ENCODE data around the gene AMDHD2.
A peak's percentile ranks its signal among the peaks of the same experiment; 100 is the strongest.
"Not testable (repeated sequence)": the region's sequence is repeated elsewhere in the genome, so short reads cannot be mapped to it uniquely, and the experiment has no call there.

Gene AMDHD2, protein sequence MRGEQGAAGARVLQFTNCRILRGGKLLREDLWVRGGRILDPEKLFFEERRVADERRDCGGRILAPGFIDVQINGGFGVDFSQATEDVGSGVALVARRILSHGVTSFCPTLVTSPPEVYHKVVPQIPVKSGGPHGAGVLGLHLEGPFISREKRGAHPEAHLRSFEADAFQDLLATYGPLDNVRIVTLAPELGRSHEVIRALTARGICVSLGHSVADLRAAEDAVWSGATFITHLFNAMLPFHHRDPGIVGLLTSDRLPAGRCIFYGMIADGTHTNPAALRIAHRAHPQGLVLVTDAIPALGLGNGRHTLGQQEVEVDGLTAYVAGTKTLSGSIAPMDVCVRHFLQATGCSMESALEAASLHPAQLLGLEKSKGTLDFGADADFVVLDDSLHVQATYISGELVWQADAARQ

DNA sequence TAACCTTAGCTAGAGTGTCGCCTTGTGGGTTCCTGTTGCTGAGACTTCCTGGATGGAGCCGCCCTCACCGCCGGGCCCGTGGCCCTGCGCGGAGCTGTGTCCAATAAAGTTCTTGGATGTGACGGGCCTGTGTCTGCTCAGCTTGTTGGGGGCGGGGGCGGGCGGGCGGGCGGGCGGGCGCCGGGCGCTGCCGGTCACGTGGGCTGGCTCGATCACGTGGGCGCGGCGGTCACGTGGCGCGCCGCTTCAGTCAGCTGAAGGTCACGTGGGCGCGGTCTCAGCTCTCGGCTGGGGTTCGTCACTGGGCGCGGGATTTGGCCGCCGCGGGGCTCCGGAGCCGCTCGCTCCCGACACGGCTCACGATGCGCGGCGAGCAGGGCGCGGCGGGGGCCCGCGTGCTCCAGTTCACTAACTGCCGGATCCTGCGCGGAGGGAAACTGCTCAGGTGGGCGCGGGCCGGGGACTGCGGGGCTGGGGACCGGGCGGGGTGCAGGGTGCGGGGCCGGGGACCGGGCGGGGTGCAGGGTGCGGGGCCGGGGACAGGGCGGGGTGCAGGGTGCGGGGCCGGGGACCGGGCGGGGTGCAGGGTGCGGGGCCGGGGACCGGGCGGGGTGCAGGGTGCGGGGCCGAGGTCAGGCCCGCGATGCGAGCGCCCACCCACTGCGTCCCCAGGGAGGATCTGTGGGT, at the start of gene AMDHD2:
TSS of gene AMDHD2 (plus strand) at position 275 of the 687 bp plus-strand sequence. CDS start at position 363, 88 bp downstream.
- DNase-seq (ENCODE audit: low read depth, low spot score): peak; percentile 51
- peak within 1 kb of the TSS; percentile 55 for H3K27ac ChIP-seq

DNA sequence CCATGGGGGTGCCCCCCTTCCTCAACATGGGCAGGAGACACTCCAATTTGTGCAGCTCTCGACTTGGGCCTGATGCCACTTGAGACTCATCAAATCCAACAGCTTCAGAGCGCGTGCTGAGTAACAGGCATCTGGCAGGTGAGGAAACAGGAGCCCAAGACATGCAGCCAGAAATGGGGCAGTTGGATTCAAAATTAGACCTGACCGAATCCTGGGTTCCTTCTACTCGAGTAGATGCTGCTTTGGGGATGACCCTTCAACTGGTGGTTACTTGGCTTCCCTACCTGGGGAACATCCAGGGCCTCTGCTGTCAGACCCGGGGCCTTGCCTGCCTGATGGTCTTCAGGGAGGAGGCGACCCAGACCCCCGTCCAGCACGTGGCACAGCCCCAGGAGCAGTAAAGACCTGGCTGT, 49.6 kb upstream of the AMDHD2 start:
- H3K27ac ChIP-seq: no peak overlapping the region
- no peak for DNase-seq (ENCODE audit: low read depth, low spot score)

DNA sequence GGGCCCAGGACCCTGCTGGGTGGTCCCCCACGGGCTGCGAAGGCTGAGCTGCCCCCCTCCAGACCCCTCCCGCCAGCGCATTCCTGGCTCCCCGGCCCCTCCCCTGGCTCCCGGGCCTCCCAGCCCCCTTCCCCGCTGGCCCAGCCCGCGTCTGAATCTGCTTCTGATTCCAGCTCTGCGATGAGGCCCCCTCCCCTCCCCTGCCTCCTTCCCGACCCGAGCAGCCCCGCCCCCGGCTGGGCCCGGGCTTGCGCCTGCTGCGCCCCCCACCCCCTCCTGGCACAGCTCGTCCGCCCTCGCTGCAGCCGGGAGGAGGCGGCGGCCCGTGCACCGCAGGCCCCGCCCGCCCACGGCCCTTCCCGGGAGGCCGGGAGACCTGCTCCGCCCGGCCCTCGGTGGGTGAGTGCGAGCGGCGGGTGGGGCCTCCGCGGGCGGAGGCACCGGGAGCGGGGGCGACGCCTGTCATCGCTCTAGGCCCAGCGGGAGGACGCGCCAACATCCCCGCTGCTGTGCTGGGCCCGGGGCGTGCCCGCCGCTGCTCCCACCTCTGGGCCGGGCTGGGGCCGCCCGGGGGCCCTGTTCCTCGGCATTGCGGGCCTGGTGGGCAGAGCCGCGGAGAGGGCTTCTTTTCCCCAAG, 49.0 kb upstream of the AMDHD2 start, which contains the start of gene NTN3:
TSS of gene NTN3 (plus strand) at position 282 of the 637 bp plus-strand sequence. CDS start 405 bp downstream, outside the sequence.
- H3K27ac ChIP-seq: no peak within 1 kb of the TSS
- no peak for DNase-seq (ENCODE audit: low read depth, low spot score)

GRCh38 chr16:2471653-2472487, 48.3 kb upstream of the AMDHD2 start:
- no peak overlapping the region for H3K27ac ChIP-seq

GRCh38 chr16:2472488-2472864, 47.7 kb upstream of the AMDHD2 start:
- DNase-seq (ENCODE audit: low read depth, low spot score): no peak
- no peak overlapping the region for H3K27ac ChIP-seq

More at GRCh38 chr16:2471653-2472487, 48.3 kb upstream of the AMDHD2 start:
- DNase-seq (ENCODE audit: low read depth, low spot score): no peak

DNA sequence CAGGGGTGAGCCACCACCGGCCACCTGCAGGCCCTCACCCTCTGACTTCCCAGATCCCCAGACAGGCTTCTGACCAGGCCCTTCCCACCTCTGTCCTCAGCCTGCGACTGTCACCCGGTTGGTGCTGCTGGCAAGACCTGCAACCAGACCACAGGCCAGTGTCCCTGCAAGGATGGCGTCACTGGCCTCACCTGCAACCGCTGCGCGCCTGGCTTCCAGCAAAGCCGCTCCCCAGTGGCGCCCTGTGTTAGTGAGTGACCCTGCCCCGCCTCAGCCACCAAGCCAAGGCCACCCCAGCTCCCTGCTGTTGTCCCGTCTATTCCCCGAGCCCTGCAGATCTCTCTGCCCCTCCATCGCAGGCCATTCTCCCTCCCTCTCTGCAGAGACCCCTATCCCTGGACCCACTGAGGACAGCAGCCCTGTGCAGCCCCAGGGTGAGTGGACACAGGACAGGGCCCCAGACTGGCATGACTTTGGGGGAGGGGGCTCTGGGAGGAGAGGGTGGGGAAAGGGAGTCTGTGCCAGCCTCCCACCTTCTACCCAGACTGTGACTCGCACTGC, 47.2 kb upstream of the AMDHD2 start:
- no peak for DNase-seq (ENCODE audit: low read depth, low spot score)

DNA sequence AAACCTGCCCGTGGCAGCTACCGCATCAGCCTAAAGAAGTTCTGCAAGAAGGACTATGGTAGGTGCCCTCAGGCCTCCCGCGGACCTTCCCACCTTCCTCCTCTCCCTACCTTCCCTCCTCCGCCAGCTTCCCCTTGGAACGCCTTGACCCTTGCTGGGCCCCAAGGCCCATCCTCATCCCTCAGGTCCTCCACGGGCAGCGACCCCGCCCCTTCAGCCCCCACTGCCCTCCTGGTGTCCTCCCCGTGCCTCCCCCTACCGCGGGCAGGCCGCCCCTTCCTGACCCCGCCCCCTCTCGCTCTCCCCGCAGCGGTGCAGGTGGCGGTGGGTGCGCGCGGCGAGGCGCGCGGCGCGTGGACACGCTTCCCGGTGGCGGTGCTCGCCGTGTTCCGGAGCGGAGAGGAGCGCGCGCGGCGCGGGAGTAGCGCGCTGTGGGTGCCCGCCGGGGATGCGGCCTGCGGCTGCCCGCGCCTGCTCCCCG, 46.7 kb upstream of the AMDHD2 start:
- no peak overlapping the region for H3K27ac ChIP-seq
- no peak for DNase-seq (ENCODE audit: low read depth, low spot score)

More for the DNA sequence above, 47.2 kb upstream of the AMDHD2 start:
- H3K27ac ChIP-seq: no peak overlapping the region

- DNase-seq (ENCODE audit: low read depth, low spot score): no peak
- peak overlapping the region; percentile 45 for H3K27ac ChIP-seq
Observed at GRCh38 chr16:2473999-2474876, 45.9 kb upstream of the AMDHD2 start.

DNA sequence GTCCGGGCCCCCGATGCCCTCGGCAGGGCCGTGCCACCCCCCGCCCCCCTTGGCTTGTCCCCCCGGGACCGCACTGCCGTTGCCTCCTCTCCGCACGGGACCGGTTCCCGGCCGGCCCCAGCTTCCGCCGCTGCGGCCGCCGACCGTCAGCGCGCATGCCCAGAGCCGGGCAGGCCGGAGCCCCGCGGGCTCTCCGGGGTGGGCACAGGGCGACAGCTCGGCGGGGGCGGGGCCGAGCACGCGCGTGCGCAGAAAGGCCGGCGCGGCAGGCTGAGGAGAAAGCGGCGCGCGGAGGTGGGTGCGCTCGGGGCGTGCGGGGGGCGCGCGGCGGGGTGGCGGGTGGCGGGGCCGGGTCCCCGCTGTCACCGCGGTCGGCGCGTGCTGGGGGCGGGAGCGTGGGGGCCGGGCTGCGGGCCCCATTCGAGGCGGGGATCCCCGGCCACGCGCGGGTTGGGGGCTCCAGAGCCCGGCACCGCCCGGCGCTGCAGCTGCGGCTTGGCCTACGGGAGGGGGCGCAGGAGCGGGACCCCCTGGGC, 45.2 kb upstream of the AMDHD2 start, which contains the start of gene TBC1D24:
TSS of gene TBC1D24 (plus strand) at position 251 of the 536 bp plus-strand sequence. CDS start 21,022 bp downstream, outside the sequence.
- peak within 1 kb of the TSS; percentile 45 for H3K27ac ChIP-seq
- DNase-seq (ENCODE audit: low read depth, low spot score): no peak

GRCh38 chr16:2475413-2476344, 44.5 kb upstream of the AMDHD2 start:
- no peak overlapping the region for H3K27ac ChIP-seq
- DNase-seq (ENCODE audit: low read depth, low spot score): no peak

- no peak overlapping the region for H3K27ac ChIP-seq
- DNase-seq (ENCODE audit: low read depth, low spot score): no peak
Observed at GRCh38 chr16:2476345-2476720, 43.8 kb upstream of the AMDHD2 start.

DNA sequence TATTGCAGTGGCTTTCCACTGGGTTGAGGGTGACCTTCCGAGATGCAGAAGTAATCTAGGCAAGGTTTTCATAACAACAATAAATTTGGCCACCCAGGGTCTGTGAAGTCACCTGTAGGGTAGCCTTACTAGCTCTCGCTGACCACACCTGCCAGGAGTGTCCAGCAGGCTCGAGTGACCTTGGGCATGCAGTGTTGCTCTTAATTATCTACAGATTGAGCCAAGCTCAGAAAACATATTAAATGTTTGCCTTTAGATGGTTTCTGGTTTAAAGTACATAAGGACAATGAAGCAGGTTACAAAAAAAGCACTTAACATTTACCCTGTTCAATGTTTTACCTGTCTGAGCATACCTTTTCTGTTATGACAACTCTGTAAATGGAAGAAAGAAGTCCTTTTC, 43.4 kb upstream of the AMDHD2 start:
- no peak for DNase-seq (ENCODE audit: low read depth, low spot score)
- no peak overlapping the region for H3K27ac ChIP-seq

DNA sequence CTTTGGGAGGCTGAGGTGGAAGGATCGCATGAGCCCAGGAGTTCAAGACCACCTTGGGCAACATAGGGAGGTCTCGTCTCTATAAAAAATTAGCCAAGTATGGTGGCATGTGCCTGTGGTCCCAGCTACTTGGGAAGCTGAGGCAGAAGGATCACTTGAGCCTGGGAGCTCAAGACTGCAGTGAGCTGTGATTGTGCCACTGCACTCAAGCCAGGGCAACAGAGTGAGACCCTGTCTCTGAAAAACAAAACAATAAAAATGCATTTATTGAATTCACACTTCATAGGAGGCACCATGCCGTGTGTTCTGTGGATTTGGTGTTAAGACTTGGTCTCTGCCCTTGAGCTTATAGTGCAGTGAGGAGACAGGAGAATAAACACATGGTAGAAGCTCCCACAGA, 42.8 kb upstream of the AMDHD2 start:
- no peak overlapping the region for H3K27ac ChIP-seq
- DNase-seq (ENCODE audit: low read depth, low spot score): no peak

- H3K27ac ChIP-seq: no peak overlapping the region
Observed at GRCh38 chr16:2478279-2478678, 41.9 kb upstream of the AMDHD2 start.

GRCh38 chr16:2479996-2480395, 40.2 kb upstream of the AMDHD2 start:
- DNase-seq (ENCODE audit: low read depth, low spot score): not testable (repeated sequence)

More at GRCh38 chr16:2478279-2478678, 41.9 kb upstream of the AMDHD2 start:
- DNase-seq (ENCODE audit: low read depth, low spot score): no peak

DNA sequence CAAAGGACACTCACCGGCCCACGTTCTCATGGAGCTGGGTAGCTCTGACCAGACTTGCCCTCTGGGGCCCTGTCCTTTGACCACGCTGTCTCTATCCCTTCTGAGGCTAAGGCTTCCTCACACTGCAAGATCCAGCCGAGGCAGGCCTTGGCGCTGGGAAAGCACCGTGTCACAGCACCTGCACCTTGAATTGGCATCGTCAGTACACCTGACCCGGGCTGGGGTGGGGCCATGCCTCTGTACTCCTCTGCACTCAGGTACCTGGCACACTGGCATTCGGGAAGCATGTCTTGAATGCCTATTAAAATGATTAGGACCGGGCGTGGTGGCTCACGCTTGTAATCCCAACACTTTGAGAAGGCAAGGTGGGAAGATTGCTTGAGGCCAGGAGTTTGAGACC, 39.2 kb upstream of the AMDHD2 start:
- DNase-seq (ENCODE audit: low read depth, low spot score): no peak
- no peak overlapping the region for H3K27ac ChIP-seq

More at GRCh38 chr16:2479996-2480395, 40.2 kb upstream of the AMDHD2 start:
- H3K27ac ChIP-seq: not testable (repeated sequence)

DNA sequence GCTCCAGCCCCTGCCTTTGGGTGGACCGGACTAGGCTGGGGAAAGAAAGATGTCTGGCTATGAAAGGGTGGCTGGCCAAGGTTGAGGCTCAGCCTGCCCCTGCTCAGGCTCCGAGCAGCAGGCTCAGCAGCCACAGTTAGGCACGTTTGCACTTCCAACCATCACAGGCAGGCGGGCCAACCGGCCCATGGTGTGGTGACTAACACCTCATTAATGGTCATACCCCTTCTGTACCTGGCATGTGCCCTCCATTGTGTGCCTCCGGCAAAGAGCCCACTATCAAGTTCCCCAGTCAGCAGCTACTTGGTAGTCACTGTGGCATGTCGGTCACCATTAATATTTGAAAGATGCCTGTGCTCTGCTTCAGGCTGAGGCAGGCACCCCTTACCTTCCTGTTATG, 38.5 kb upstream of the AMDHD2 start:
- H3K27ac ChIP-seq: no peak overlapping the region
- DNase-seq (ENCODE audit: low read depth, low spot score): no peak

All from epithelial cell of prostate (primary cell).